GM12878 (cell line): ENCODE measurements around the gene IQCH. TPM values are rescaled to one million over a fixed set of nuclear protein-coding genes. Genes with fewer than 3 reads are reported as not detected.

Experiments
- ATAC-seq: fragments of 200-7000 bp; cut with Tn5 transposase; 3 replicates; pipeline ENCODE4 v1.9.1; 2020; ENCODE audit warnings: mild to moderate bottlenecking, moderate library complexity
- BruUV-seq: library from RNA; stranded (reverse); fragments of 400-500 nt; replicated peaks from 2 replicates; lab custom pipeline; 2021; lab: Mats Ljungman, UMichigan
- CTCF ChIA-PET: fragments of 300-600 bp; sonication (Branson Sonifier 250); formaldehyde crosslinking; extraction: SDS; loops from one replicate; lab custom pipeline; 2021; ENCODE audit warnings: inconsistent platforms; lab: Yijun Ruan, JAX
- POLR2A ChIA-PET: fragments of 350-600 bp; formaldehyde crosslinking; extraction: SDS; loops from one replicate; lab custom pipeline; 2021; ENCODE audit warnings: inconsistent platforms; lab: Charles Lee
- RAD21 ChIA-PET: fragments of 300-600 bp; sonication (Branson Sonifier 250); formaldehyde crosslinking; loops from one replicate; lab custom pipeline; 2023; ENCODE audit warnings: antibody characterized with exemption; ENCODE audit not compliant: unreplicated experiment; lab: Charles Lee
- SMC1A ChIA-PET: fragments of 300-600 bp; sonication (Branson Sonifier 250); formaldehyde crosslinking; loops from one replicate; lab custom pipeline; 2023; ENCODE audit not compliant: unreplicated experiment, uncharacterized antibody; lab: Charles Lee
- DNase-seq: peaks from one replicate; pipeline ENCODE4 v3.0.0-alpha.2; 2011; ENCODE audit warnings: low read depth, low spot score
- FAIRE-seq: peaks from 3 replicates; lab custom pipeline; 2011; peaks lifted over from hg19 to GRCh38; lab: Jason Lieb, UNC
- H2AFZ ChIP-seq: 2 replicates; pipeline ENCODE4 v1.6.0; 2011; ENCODE audit warnings: low read depth, low read length, control low read depth; ENCODE audit not compliant: control insufficient read depth
- H3K27ac ChIP-seq: 2 replicates; pipeline ENCODE4 v1.5.1; 2011; ENCODE audit warnings: control low read depth; ENCODE audit not compliant: control insufficient read depth, insufficient read depth
- H3K27me3 ChIP-seq, 2 experiments: replicated peaks in 1 of 2; 2 replicates each; pipeline versions ENCODE4 v1.6.0 to v1.6.1; 2011; ENCODE audit warnings: low read length in 1 of 2; ENCODE audit not compliant: control insufficient read depth in 2 of 2, insufficient read depth in 2 of 2
- H3K36me3 ChIP-seq, 2 experiments: 2 replicates each; pipeline ENCODE4 v1.5.1; 2011; ENCODE audit warnings: low read length in 1 of 2; ENCODE audit not compliant: control insufficient read depth in 2 of 2, insufficient read depth in 2 of 2
- H3K4me1 ChIP-seq: 2 replicates; pipeline ENCODE4 v1.6.1; 2011; ENCODE audit warnings: mild to moderate bottlenecking, low read length, moderate library complexity, mixed read lengths; ENCODE audit not compliant: control insufficient read depth, insufficient read depth
- H3K4me2 ChIP-seq: 2 replicates; pipeline ENCODE4 v1.6.0; 2011; ENCODE audit warnings: control low read depth; ENCODE audit not compliant: control insufficient read depth, insufficient read depth
- H3K4me3 ChIP-seq: fragments of 200-600 bp; sonication (generic); 2 replicates; pipeline ENCODE4 v1.5.1; 2016
- H3K79me2 ChIP-seq: 2 replicates; pipeline ENCODE4 v1.6.0; 2011; ENCODE audit warnings: low read length; ENCODE audit not compliant: control insufficient read depth, insufficient read depth
- H3K9ac ChIP-seq: 2 replicates; pipeline ENCODE4 v1.8.0; 2011; ENCODE audit warnings: low read length, control low read depth, mixed read lengths; ENCODE audit not compliant: control insufficient read depth, insufficient read depth
- H3K9me3 ChIP-seq: replicated peaks from 3 replicates; pipeline ENCODE4 v1.5.1; 2011; ENCODE audit warnings: mild to moderate bottlenecking, low read length; ENCODE audit not compliant: control insufficient read depth, insufficient read depth
- H4K20me1 ChIP-seq: 2 replicates; pipeline ENCODE4 v1.6.0; 2011; ENCODE audit not compliant: control insufficient read depth, insufficient read depth
- NFIC ChIP-seq: IDR thresholded peaks from 2 replicates; pipeline ENCODE4 v1.6.1; 2012; ENCODE audit warnings: low read depth, mild to moderate bottlenecking, inconsistent platforms, low read length, moderate library complexity
- ZNF24 ChIP-seq: fragments of 450-650 bp; IDR thresholded peaks from 2 replicates; pipeline ENCODE4 v1.6.1; 2017; ENCODE audit warnings: antibody characterized with exemption, mild to moderate bottlenecking
- WGBS: methylation state at CpG from one replicate; pipeline ENCODE4 v1.1.6; 2016; ENCODE audit warnings: low lambda C conversion rate; ENCODE audit not compliant: insufficient replicate concordance, insufficient coverage; ENCODE audit errors: missing lambda C conversion rate; 5-methylcytosine and 5-hydroxymethylcytosine counted together
- in situ Hi-C: fragments of 300-500 bp; cut with MboI; formaldehyde crosslinking; loops from 9 replicates; pipeline ENCODE4 v1.14.3; 2018; ENCODE audit warnings: mixed read lengths
- intact Hi-C: fragments of 100-400 bp; cut with micrococcal nuclease; formaldehyde crosslinking; loops from one replicate; pipeline ENCODE4 v1.14.2; 2022; ENCODE audit not compliant: unreplicated experiment
- polyA plus RNA-seq, 11 experiments: library from polyadenylated mRNA; depleted of rRNA in 4 of 11; unstranded in 6 of 11; stranded (reverse) in 5 of 11; fragments of >200 nt; fragmentation: Nextera tagmentation in 4 of 11; fragmentation: Illumina TruSeq in 1 of 11; extraction: Ambion mirVana in 4 of 11; extraction: Trizol in 1 of 11; gene quantifications; 1 replicate in 1 of 11; 2 replicates in 10 of 11; pipeline versions ENCODE4 v1.2.1 to v1.2.3, GENCODE V29; 2011 to 2016; ENCODE audit warnings: inconsistent platforms in 2 of 11, missing spikeins in 2 of 11, low read depth in 1 of 11
- total RNA-seq, 4 experiments: library from RNA; depleted of rRNA in 3 of 4; stranded (reverse); fragments of >200 nt in 3 of 4; fragmentation: Illumina TruSeq in 1 of 4; extraction: Trizol in 1 of 4; gene quantifications; 2 replicates each; pipeline versions ENCODE4 v1.2.1 to v1.2.3, GENCODE V29; 2013 to 2021
- TF ChIP-seq, protein P1 (sequence below): fragments of 450-650 bp; IDR thresholded peaks from 2 replicates; pipeline ENCODE4 v1.6.1; 2016; ENCODE audit warnings: mild to moderate bottlenecking, moderate library complexity, borderline replicate concordance
- TF ChIP-seq, protein P2 (sequence below): IDR thresholded peaks from 2 replicates; pipeline ENCODE4 v1.6.1; 2012; ENCODE audit warnings: low read depth, low read length, improper control_type of control experiment

The IQCH gene
- total and polyA plus RNA-seq, 10 of the 15 experiments (the other 5 are each of a cell fraction or from before 2014, with no cell fraction given): 0.29 to 1.3 (median 0.99) TPM

DNA sequence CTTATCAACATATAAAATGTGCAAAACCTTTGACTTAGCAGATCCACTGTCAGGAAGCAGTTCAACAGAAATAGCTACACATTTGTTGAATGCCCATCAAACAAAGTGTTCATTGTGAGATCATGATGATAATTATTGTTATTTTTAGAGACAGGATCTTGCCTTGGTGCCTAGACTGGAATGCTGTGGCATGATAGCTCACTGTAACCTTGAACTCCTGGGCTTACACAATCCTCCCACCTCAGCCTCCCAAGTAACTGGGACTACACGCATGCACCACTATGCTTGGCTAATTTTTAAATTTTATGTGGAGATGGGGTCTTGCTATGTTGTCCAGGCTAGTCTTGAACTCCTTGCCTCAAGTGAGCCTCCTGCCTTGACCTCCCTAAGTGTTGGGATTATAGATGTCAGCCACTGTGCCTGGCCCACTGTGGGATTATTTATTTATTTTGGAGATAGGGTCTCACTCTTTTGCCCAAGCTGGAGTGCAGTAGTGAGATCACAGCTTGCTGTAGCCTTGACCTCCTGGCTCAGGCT is 296.7 kb downstream of the IQCH start:
- in situ Hi-C loops: no loop called here
- no peak for ATAC-seq
- BruUV-seq: no TSS peak

More for the DNA sequence above, 296.7 kb downstream of the IQCH start:
- Histone ChIP-seq H3K27me3 (no peaks in the 10 kb centered on the region), H3K4me3 (no peak overlapping the region), H3K9ac (no peak overlapping the region), H3K4me2 (no peak overlapping the region), H4K20me1 (no peaks in the 10 kb centered on the region), H3K36me3 (peaks cover 3% of the 10 kb centered on the region in 2 experiments; a peak in 1 of 4 replicates), H3K4me1 (peaks cover 5% of the 10 kb centered on the region), H2AFZ (no peak overlapping the region), H3K27ac (no peak overlapping the region), H3K79me2 (no peaks in the 10 kb centered on the region; the same call in 1 of the 2 replicates), H3K9me3 (no peaks in the 10 kb centered on the region)
- intact Hi-C loops: no loop called here
- ChIA-PET CTCF (no interaction called here), POLR2A (interaction anchor here (1.0 kb wide), 1 partner anchor 15 kb away, joined by 4 read pairs; no protein-coding TSS in a partner anchor), RAD21 (interaction anchor here (1.1 kb wide), 1 partner anchor 93 kb away, joined by 3 read pairs; no protein-coding TSS in a partner anchor), SMC1A (interaction anchor here (1.5 to 3.3 kb wide), 2 partner anchors 9 to 48 kb away, joined by 4 to 18 read pairs; no protein-coding TSS in a partner anchor)
- DNase-seq (no peak), FAIRE-seq (no peak)
- 96% methylated on average over 1 of the region's 1 CpG for WGBS
- no peak for TF ChIP-seq ZNF24
- TF ChIP-seq, protein P1, sequence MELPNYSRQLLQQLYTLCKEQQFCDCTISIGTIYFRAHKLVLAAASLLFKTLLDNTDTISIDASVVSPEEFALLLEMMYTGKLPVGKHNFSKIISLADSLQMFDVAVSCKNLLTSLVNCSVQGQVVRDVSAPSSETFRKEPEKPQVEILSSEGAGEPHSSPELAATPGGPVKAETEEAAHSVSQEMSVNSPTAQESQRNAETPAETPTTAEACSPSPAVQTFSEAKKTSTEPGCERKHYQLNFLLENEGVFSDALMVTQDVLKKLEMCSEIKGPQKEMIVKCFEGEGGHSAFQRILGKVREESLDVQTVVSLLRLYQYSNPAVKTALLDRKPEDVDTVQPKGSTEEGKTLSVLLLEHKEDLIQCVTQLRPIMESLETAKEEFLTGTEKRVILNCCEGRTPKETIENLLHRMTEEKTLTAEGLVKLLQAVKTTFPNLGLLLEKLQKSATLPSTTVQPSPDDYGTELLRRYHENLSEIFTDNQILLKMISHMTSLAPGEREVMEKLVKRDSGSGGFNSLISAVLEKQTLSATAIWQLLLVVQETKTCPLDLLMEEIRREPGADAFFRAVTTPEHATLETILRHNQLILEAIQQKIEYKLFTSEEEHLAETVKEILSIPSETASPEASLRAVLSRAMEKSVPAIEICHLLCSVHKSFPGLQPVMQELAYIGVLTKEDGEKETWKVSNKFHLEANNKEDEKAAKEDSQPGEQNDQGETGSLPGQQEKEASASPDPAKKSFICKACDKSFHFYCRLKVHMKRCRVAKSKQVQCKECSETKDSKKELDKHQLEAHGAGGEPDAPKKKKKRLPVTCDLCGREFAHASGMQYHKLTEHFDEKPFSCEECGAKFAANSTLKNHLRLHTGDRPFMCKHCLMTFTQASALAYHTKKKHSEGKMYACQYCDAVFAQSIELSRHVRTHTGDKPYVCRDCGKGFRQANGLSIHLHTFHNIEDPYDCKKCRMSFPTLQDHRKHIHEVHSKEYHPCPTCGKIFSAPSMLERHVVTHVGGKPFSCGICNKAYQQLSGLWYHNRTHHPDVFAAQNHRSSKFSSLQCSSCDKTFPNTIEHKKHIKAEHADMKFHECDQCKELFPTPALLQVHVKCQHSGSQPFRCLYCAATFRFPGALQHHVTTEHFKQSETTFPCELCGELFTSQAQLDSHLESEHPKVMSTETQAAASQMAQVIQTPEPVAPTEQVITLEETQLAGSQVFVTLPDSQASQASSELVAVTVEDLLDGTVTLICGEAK: no peak
- no peak for TF ChIP-seq NFIC
- TF ChIP-seq, protein P2, sequence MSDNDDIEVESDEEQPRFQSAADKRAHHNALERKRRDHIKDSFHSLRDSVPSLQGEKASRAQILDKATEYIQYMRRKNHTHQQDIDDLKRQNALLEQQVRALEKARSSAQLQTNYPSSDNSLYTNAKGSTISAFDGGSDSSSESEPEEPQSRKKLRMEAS: no peak

Other genes with a start within 250 kb of the IQCH start
- 12.2 and 15.6 TPM in 2 replicates for gene SMAD3, start 189.2 kb upstream of the IQCH start, total RNA-seq (2014; rRNA removed)
- gene SMAD3, start 189.2 kb upstream of the IQCH start, total RNA-seq (2014; rRNA removed; fragmentation: Illumina TruSeq; extraction: Trizol): 11.7 and 13.3 TPM in 2 replicates
- 39.9 and 40.0 TPM in 2 replicates for gene SMAD3, start 189.2 kb upstream of the IQCH start, total RNA-seq (2021)
- gene SMAD3, start 189.2 kb upstream of the IQCH start, polyA plus RNA-seq (2011; rRNA removed): 15.0 and 28.2 TPM in 2 replicates
- gene SMAD3, start 189.2 kb upstream of the IQCH start, polyA plus RNA-seq (2014; fragmentation: Illumina TruSeq; extraction: Trizol): 31.9 and 43.2 TPM in 2 replicates
- 1 to 10 TPM; 5.6 to 6.6 TPM for gene SMAD3, start 189.2 kb upstream of the IQCH start, polyA plus RNA-seq (2014; fragmentation: Nextera tagmentation; extraction: Ambion mirVana)
- gene SMAD3, start 189.2 kb upstream of the IQCH start, polyA plus RNA-seq (2014; rRNA removed): 22.4 and 27.7 TPM in 2 replicates
- 10 to 100 TPM in 1 of 2 experiments, 1 to 10 TPM in 1; 8.0 to 18.7 TPM for gene SMAD3, start 189.2 kb upstream of the IQCH start, polyA plus RNA-seq (2016; fragmentation: Nextera tagmentation; extraction: Ambion mirVana)
- gene AAGAB, start 125 bp upstream of the IQCH start, total RNA-seq (2014; rRNA removed): 30.2 and 34.4 TPM in 2 replicates
- gene AAGAB, start 125 bp upstream of the IQCH start, total RNA-seq (2014; rRNA removed; fragmentation: Illumina TruSeq; extraction: Trizol): 36.2 and 37.5 TPM in 2 replicates
- gene AAGAB, start 125 bp upstream of the IQCH start, total RNA-seq (2021): 38.3 and 38.6 TPM in 2 replicates
- gene AAGAB, start 125 bp upstream of the IQCH start, polyA plus RNA-seq (2011; rRNA removed): 43.5 and 55.9 TPM in 2 replicates
- 38.4 and 42.6 TPM in 2 replicates for gene AAGAB, start 125 bp upstream of the IQCH start, polyA plus RNA-seq (2014; fragmentation: Illumina TruSeq; extraction: Trizol)
- 10 to 100 TPM; 11.4 to 32.4 TPM for gene AAGAB, start 125 bp upstream of the IQCH start, polyA plus RNA-seq (2014; fragmentation: Nextera tagmentation; extraction: Ambion mirVana)
- gene AAGAB, start 125 bp upstream of the IQCH start, polyA plus RNA-seq (2014; rRNA removed): 27.8 and 29.1 TPM in 2 replicates
- 10 to 100 TPM; 52.6 to 62.3 TPM for gene AAGAB, start 125 bp upstream of the IQCH start, polyA plus RNA-seq (2016; fragmentation: Nextera tagmentation; extraction: Ambion mirVana)